Measurements from ENCODE around the gene BUB1.
"Not testable (repeated sequence)": the region's sequence is repeated elsewhere in the genome, so short reads cannot be mapped to it uniquely, and the experiment has no call there.

The BUB1 gene

DNA sequence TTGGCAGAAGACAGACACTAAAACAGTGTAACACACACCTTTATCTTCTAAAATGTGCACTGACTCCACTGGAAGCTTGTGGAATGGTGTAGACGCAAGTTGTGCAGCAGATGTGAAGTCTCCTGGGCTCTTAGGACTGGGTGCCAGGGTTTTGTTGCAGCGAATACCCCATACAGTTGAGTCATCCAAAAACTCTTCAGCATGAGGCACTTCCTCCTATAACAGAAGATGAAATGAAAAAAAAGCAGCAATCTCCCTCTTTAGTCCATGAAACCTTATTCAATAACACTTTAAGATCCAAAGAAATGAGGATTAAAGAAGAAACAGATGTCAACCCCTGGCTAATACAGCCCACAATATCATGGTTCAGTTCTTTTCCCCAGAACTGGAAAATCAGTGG lies 22.2 kb downstream of the BUB1 start:
- DNase-seq (ENCODE audit: low spot score): no peak

DNA sequence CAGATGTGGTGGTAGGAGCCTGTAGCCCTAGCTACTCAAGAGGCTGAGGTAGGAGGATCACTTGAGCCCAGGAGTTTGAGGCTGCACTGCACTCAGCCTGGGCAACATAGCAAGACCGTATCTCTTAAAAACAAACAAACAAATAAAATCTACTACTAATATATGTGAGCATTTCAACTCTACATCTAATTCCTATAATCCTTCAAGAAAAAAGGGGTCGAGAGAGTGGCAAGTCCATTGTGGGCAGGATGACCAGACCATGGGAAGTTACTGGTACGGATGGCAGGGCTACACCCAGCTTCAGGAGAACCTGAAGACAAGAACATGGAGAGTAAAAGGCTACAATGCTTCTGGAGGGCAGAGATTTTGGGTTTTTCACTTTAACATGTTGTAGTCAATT lies 24.0 kb downstream of the BUB1 start:
- DNase-seq (ENCODE audit: low spot score): no peak

DNA sequence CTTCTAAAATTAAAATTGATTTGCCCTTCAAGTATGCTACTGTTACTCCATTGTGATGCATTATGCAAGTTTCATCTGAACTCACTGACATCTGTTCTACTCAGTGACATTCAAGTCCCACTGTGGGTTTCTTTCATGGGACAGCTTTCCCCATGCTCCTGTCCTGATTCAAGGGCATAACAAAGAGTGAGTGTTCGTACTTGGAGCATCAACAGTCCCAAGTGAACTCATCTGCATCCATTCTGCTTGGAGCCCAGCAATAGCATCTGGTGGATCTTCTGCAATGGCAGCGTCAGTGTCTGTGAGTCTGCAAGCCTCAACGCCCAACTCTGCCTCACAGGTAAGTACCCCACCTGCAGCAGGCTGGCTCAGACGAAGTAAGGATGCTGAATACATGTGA lies 27.5 kb downstream of the BUB1 start:
- no peak for DNase-seq (ENCODE audit: low spot score)

DNA sequence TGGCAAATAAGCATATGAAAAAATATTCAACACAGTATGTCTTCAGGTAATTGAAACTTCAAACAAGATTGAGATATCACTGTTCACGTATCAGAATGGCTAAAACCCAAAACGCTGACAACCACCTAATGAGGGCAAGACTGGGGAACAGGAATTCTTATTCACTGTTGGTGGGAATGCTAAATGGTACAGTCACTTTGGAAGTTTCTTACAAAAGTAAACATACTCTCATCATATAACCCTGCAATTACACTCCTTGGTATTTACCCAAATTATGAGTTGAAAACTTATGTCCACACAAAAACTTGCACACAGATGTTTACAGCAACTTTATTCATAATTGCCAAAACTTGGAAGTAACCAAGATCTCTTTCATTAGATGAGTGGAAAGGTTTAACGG lies 30.1 kb downstream of the BUB1 start:
- no peak for DNase-seq (ENCODE audit: low spot score)

DNA sequence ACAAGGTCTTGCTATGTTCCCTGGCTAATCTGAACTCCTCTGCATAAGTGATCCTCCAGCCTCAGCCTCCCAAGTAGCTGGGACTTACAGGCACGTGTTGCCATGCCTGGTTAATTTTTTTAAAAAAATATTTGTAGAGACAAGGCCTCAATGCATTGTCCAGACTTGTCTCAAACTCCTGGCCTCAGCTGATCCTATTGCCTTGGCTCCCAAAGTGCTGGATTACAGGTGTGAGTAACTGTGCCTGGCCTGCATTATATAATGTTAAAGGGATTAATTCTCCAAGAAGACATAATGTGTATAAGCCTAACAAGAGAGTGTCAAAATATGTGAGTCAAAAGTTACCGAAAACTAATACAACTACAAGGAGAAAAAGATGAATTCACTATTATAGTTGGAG lies 32.2 kb downstream of the BUB1 start:
- DNase-seq (ENCODE audit: low spot score): no peak

DNA sequence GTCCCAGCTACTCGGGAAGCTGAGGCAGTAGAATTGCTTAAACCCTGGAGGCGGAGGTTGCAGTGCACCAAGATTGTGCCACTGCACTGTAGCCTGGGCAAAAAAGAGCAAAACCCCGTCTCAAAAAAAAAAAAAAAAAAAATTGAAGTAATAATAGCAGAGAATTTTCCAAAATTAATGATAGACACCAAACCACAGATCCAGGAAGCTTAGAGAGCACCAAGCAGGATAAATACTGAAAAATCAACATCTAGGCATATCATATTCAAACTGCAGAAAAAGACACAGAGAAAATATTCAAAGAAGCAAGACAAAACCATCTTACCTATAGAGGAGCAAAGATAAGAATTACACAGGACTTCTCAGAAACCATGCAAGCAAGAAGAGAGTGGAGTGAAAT lies 33.5 kb downstream of the BUB1 start:
- no peak for DNase-seq (ENCODE audit: low spot score)

DNA sequence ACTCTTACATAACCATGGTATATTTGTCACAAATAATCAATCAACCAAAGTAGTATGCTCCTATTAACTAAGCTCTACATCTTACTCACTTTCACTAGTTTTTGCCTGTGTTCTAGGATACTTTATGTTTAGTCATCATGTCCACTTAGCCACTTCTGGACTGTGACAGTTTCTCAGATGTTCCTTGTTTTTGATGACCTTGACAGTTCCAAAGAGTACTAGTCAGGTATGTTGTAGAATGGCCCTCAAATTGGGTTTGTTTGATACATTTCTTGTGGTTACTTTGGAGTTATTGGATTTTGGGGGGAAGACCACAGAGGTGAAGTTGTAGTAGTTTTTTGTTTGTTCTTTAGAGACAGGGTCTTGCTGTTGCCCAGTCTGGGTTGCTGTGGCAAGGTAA lies 35.5 kb downstream of the BUB1 start:
- DNase-seq (ENCODE audit: low spot score): no peak

DNA sequence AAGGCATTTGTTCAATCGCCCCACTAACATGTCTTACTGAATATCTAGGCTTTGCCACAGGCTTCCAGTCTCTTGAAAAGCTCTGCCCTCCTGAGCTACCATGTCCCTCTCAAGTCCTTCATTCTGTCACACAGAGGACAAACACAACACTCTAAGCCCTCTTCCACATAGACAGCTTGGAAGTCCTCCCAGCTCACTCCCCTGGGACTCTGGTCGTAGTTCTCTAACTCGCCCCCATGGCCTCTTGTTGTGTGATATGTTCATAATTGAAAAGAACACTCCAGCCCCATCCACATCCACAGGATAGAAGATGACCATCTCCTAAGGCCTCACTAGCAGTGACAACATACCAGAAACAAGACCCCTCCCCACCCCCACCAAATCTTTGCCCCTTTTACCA lies 37.9 kb downstream of the BUB1 start:
- no peak for DNase-seq (ENCODE audit: low spot score)

DNA sequence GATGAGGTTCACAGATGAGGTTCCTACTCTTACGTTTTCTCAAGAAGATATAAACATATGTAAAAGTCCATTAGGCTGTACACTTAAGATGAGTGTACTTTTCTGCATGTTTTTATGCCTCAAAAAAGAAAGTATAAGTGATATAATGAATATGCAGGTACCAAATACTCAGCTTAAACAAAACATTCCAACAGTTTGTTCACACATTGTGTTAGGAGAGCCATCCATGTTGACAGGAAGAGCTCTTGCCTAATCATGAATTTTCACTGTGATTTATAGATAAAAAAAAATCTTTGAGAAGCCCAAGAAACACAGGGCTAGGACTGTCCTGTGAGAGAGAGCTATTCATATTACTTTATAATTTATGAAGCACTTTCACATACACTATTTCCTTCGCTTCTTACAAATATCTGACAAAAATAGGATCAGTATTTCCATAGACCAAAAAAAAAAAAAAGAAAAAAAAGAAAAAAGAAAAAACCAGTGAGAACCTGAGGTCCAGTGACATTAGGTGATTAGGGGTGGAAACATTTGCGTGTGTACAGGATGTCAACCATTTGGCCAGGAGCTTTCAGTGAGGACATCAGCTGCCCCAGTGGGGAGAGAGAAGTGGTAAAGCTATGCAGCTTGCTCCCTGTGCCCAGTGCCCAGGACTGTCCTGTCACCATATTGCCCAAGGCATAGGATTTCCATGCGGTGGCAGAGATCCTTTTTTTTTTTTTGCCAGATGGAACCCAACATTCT lies 38.7 kb downstream of the BUB1 start:
- no peak for DNase-seq (ENCODE audit: low spot score)

DNA sequence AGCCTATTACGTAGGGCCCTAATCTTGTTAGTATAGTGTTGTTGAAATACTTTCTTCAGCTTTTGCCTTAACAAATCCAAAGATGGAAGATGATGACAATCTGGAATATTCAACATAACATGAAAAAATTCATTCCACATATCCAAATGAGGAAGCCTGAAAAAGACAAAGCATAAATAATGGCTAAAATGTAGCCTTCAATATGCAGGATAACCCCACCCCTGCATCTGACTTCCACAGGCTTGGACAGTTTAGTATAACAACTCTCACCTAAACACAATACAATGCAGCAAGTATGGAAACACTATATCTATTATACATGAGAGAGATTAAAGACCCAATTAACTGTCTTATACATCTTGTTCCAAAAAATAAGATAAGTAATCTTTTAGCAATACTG lies 39.9 kb downstream of the BUB1 start:
- no peak for DNase-seq (ENCODE audit: low spot score)

DNA sequence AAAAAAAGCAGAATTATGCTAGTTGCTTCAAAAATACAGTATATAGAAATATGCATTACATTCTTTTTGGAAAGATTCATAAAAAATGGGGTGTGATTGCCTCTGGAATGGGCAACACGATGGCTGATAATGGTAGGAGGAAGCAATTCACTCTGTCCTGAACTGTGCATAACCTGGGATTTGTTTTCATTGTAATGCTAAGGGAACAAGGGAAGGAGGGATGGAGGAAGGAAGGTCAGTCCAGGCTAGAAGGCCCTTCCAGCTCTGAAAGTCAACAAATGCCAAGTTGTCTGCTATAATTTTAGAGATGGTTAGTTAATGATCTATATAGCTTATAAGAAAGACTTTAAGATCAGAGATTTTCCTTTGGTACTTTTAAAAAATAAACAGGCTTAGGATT lies 40.8 kb downstream of the BUB1 start:
- no peak for DNase-seq (ENCODE audit: low spot score)

DNA sequence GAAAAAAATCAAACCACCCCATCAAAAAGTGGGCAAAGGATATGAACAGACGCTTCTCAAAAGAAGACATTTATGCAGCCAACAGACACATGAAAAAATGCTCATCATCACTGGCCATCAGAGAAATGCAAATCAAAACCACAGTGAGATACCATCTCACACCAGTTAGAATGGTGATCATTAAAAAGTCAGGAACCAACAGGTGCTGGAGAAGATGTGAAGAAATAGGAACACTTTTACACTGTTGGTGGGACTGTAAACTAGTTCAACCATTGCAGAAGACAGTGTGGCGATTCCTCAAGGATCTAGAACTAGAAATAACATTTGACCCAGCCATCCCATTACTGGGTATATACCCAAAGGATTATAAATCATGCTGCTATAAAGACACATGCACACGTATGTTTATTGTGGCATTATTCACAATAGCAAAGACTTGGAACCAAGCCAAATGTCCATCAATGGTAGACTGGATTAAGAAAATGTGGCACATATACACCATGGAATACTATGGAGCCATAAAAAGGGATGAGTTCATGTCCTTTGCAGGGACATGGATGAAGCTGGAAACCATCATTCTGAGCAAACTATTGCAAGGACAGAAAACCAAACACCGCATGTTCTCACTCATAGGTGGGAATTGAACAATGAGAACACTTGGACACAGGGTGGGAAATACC lies 41.8 kb downstream of the BUB1 start:
- not testable (repeated sequence) for DNase-seq (ENCODE audit: low spot score)

DNA sequence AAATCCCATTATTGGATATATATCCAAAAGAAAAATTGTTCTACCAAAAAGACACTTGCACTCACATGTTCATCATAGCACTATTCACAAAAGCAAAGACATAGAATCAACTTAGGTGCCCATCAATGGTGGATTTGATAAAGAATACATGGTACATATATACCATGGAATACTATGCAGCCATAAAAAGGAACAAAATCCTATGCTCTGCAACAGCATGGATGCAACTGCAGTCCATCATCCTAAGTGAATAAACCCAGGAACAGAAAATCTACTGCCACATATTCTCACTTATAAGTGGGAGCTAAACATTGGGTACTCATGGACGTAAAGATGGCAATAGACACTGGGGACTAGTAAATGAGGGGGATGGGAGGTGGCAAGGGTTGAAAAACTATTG lies 50.5 kb downstream of the BUB1 start:
- not testable (repeated sequence) for DNase-seq (ENCODE audit: low spot score)

DNA sequence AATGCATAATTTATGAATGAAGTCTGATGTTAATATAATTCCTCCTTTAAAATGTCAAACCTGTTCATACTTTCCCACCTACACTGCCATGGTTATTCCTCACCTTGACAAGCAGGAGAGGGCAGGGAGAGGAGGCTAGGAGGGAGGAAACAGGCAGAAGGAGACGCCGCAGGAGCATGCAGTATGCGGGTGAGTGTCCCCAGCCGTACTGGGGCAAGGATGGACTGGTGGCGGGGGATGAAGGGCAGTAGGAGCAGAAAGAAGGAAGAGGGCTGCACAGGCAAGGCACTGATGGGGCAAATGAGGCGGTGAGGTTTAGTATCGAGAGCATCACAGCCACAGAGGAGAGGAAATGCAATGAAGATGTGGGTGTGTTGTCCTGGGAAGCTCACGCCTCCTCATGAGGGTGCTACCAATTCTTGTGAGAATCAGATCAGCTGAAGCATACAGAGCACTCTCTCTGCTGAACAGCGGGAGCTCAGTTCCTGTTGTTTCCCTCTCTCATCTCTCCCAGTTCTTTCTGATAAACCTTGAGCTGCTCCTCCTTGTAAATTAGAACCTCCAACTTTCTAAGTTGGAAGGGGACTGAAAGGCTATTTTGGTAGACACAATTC lies 58.4 kb downstream of the BUB1 start:
- not testable (repeated sequence) for DNase-seq (ENCODE audit: low spot score)

DNA sequence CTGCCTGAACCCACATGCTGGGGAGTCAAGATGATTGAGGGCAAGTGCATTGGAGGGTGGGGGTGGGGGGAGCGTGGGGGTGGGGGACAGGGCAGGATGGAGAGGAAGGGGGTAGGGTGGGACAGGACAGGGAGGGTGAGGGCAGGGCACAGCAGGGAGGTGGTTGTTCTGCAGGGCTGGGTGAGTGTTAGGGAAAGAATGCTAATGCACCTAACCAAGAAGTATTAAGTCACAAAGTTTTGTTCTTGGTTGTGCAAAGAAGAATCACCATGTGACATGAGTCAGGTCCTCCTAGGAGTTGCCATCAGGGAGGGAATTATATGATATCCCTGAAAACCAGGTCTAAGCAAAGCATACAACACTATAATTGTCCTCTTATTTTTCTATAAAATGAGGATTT lies 63.9 kb downstream of the BUB1 start:
- not testable (repeated sequence) for DNase-seq (ENCODE audit: low spot score)

DNA sequence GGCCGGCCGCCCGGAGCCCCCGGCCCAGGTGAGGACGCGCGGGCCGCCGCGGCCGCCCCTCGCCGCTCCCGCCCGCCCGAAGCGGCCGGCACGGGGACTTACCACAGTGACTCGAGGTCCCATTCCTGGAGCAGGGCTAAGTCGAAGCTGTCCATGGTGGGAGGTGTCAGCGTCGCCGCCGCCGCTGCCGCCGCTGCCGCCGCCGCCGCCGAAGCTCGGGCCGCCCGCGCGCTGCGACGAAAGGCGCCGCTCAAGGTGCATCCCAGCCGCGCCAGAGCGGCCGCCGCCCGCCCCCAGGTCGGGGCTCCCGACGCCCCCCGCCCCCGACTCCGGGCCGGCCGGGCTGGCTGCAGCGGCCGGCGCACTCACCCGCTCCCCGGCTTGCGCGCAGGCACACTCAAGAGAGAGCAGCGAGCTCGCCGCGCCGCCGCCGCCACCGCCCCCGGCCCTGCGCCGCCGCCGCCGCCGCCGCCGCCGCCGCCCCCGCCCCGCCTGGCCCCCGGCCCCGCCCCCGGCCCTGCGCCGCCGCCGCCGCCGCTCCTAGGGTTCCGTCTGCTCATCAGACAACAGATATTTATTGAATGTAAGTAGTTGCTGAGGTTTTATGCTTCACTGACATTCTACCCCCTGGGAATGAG lies 67.1 kb downstream of the BUB1 start:
- not testable (repeated sequence) for DNase-seq (ENCODE audit: low spot score)

DNA sequence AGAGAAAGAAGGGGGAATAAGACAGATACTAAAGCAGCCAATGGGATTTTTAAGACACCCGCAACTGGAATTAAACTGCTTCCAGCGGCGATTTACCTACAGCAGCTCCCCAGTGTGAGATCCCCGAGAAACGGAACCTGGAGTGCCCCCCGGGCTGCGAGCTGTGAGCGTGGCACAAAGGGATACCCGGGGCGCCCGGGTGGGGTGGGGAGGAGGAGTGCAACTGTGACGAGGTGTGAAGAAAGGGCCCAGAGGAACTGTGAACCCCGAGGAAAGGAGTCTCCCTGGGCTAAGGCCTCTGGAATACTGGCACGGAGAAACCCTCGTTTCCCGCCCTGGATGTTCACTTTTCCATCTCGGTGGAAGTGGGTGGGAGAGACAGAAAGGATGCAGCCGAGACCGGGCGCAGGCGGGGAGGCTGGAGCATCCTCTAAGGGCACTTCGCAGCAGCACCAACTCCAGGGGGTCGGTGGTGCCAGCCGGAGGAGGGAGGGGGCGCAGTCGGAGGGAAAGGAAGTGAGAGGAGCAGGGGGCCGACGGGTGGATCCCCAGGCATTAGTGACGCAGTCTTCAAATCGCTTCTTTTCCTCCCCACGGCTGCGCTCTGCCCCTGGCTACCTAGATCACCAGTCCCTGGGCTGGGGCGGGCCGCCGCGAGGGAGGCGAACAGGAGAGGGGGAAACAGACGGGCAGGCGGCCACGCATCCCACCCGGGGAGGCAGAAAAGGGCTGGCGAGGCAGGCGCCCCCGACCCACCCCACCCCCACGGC lies 67.8 kb downstream of the BUB1 start:
- not testable (repeated sequence) for DNase-seq (ENCODE audit: low spot score)

DNA sequence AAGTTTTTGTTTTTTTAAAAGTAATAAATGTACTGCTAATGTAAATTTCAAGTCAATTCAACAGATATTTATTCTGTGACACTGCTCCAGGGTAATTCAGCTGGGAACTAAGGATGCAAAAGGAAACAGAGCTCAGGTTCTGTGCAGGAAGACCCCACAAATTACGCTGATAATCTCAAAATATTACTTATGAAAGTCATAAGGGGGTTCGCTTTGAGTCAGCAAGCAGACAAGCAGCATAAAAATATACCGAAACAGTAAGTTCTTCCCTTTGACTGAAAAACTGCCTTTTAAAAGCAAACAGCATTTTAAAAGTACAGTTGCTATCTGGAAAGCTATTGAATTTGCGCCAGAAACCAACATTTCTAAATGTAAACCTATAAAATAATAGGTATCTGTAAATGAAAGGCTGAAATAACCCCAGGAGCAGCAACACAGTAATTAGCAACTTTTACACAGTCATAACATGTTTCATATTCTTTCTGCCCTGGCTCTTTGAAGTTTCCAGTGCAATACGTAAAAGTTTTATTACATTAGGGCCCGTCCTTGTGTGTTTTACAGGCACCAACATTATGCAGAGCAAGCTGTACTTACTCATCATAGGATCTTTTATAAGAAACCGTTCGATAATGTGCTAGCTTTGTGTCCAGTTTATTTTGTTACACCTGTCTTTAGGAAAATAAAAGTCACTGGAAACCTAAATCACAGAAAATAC lies 68.9 kb downstream of the BUB1 start:
- DNase-seq (ENCODE audit: low spot score): not testable (repeated sequence)

DNA sequence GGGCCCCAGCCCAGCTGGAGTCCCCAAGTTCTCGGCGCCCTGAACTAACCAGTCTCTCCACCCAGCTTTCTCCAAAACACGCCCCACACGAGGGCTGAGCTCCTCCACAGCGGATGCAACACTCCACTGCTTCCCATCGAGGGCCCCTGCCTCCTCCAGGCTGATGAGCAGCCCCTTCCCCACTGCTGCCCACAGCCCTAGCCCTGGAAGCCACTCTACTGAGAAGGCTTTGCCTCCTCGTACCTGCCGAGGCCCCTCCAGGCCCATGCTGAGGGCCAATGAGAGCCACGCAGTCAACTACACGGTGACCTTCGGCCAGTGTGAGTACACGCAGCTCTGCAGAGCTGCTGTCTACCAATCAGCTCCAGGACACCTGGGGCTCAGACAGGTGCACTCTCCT lies 72.8 kb downstream of the BUB1 start:
- DNase-seq (ENCODE audit: low spot score): not testable (repeated sequence)

DNA sequence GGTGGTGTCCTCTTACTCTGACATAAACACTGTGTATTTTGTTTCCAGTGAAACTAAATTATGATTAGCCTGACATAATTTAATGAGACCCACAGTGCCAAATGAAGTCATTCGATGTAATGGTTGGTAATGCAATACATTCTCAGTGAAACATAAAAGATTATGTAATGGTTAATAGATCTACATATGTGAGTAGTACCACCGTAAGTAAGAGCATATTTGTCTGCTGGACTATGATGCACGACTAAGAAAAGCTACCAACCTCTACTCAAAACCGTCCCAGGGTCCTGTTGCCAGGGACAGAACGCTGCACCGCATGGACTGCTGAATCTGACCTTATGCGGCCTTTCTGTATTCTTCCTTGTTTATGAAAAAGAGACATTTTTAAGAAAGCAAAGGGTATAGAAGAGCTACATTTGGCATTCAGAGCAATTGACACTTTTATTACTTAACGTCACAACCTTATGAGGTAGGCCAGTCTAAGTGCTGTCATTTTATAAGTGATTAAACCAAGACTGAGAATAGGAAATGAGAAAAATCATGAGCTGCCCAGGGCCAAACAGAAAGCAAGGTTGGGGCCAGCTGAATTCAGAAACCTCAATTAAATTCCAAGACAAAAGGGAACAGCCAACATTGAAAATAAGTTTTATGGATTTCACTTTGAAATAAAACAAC lies 73.8 kb downstream of the BUB1 start:
- DNase-seq (ENCODE audit: low spot score): not testable (repeated sequence)

DNA sequence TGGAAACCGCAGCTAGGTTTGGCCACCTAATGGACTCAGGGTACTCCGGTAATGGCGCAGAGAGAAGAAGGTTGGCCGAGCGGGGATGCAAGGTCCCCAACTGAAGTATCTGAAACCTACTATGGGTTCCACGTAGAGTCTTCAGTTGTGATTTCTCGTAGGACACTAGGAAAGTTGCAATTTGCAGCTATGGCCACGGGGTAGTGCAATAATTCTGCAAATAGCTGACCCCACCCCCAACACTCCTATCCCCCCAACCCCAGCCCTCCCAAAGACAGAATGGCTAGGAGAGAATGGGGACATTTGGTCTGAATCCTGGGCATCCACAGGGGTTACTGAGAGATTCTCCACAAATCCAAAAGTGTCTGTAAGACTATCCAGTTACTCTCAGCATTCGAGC lies 75.7 kb downstream of the BUB1 start:
- not testable (repeated sequence) for DNase-seq (ENCODE audit: low spot score)

All from left forelimb (tissue), 1 donor.